ENCODE results near the gene DNAJC5.

Gene DNAJC5

DNA sequence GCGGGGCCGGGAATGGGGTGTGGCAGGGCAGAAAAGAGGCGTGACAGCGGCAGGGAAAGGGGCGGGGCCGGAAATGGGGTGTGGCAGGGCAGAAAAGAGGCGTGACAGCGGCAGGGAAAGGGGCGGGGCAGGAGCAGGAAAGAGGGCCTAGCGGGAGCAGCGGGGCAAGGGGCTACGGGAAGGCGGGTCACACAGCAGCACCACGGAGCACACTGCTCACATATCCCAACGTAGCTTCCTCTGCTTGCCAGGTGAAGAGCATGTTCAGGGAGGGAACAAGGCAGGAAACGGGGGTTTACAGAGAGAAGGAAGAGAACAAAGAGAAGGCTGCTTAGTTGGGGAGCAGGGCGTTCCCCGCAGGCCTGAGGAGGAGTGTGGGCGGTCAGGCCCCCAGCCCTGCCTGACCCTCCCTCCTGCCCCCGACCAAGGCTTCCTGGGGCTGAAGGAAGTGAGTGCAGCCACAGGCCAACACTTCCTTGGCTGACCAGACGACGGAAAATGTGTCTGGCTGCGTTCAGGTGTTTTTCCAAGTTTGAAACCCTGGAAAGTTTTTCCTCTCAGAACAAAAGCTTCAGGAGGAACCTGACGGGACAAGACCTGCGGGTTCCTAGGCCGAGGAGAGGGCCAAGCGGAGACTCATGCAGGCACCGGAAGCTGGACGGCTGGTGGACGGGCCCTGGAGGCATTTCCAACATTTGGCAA is 47.5 kb downstream of the DNAJC5 start:
- DNase-seq = no peak

DNA sequence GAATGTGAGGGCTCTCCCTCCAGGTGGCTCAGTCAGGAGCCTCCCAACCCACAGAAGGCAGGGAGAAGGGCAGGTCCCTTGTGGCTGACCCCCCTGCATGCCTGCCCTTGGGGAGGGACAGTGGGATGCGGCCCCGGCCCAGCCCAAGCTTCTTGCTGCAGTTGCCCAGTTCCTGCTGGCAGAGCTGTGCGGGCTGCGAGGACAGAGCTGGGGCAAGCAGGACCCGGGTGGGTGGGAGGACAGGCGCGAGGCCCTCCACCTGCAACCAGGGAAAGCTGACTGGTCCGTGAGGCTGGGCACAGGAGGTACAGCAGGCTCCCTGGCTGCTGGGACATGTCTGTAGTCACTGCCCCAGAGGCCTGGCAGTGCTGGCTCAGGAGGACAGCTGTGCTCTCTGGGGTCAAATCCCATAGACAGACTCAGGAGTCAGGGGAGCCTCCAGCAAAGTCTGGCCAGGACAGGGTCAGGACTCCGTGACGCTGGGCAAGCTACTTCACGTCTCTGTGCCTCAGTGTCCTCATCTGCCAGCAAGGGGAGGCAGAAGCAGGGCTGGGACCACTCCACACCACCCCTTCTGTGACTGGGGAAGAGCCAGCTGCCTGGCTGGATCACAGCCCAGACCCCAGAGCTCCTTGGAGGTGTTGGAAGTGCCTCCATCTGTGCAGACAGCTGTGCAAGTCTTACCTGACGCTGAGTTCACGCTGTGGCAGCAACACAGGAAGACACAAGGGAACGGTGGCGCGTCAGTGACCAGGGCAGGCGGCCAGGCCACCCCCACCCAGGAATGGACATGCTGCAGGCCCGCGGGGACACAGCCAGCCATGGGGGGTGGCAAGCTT is 48.3 kb downstream of the DNAJC5 start:
- DNase-seq = no peak

DNA sequence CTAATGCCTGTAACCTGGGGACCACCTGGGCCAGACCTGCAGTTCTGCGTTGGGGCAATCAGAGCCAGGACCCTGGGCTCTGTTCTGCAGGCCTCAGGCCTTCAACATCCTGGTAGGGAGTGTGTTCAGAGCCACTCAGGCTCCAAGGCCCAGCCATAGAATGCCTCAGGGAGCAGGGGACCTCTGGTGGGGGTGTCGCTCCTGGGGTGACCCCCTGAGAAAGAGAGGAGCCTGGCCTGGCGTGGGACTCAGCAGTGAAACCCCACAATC is 48.8 kb downstream of the DNAJC5 start:
- DNase-seq = no peak

DNA sequence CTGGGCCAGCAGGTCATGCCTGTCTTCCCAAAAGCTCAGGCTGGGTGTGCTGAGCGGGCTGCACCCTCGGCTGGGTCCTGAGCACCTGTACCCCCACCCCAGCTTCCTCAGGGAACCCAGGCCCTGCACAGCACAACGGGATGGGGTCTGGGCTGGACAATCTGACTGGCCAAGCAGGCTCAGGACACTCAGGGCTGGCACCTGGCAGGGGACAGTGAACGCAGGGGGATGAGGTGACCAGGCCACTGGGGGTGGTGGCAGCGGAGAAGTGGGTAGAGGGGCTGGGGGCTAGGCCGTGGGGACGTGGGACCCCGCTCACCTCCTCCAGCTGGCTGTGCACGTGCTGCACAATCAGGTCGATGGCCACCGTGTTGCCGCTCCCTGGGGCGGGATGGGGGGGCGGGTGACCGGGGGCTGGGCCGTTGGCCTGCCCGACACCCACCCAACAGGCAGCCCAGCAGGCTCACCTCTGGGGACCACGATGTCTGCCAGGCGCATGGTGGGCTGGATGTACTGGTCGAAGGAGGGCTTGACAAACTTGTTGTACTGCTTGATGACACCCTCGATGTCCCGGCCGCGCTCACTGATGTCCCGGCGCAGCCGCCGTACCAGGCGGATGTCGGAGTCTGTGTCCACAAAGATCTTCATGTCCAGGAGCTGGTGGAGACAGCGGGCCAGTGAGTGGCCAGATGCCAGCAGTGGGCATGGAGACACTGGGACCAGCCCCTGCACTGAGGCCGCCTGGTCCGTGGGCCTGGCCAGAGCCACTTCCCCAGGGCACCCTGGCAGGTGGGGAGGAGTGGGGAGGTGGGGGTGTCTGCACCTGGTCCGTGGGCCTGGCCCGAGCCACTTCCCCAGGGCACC is 49.4 kb downstream of the DNAJC5 start:
- DNase-seq = no peak

DNA sequence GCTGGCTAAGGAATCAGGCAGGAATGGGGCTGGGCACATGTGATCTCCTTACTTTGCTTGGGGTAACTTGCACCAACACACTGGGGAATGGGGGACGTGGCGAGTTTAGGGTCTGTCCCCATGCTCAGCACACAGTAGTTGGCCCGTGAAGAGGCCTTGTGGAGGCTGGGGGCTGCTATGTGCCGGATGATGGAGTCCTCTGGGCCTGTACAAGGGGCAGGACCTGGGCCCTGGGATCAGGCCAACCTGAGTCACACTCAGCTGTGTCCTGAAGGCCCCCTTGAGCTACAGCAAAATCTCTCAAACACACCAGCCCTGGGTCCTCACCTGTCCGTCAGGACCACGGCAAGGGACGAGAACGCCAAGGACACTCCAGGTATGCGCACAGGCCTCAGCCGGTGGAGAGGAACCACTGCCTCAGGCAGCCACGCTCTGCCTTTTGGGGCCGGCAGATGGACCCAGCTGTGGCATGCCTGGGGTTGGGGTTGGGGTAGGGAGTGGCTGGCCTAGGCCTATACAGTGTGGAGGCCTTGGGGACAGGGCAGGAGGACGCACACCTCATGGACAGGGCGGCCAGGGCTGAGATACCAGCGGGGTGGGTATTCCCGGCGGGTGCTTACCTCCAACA is 50.2 kb downstream of the DNAJC5 start:
- DNase-seq = no peak

DNA sequence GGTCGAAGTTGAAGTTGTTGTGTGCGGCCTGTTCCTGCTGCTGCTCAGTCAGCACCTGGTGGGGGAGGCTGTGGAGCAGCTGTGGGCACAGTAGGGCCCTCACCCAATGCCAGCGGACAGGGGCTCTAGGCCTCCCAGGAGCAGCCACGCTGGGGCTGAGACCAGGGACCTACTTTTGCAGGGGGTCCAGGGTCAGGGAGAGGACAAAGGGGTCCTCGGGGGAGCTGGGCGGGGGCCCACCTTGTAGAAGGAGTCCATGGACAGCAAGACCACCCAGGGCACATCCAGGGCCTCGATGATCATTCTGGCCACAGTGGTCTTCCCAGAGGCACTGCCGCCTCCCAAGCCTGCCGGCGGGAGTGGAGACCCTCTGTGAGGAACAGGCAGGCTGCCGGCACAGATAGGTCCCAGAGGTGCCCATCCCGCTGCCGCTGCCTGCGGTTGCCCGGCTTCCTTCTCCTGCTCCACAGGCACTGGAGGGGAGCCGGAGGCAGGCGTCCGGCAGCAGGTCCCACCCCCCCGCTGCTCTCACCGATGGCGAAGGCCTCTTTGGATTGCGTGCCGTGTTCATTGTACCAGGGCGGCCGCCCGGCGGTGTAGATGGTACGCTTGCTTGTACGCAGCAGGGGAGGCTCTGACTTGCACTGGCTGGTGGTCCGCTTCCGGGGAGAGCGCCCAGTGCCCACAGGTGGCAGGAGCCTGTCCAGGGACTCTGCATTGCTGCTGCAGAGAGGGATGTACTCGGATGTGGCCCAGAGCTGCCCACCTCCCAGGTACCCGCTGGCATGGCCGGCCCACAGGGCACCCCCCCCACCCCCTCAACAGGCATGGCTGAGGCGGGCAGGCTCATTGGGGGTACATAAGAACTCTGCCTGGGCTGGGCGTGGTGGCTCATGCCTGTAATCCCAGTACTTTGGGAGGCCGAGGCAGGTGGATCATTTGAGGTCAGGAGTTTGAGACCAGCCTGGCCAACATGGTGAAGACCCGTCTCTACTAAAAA is 51.3 kb downstream of the DNAJC5 start:
- DNase-seq = no peak

DNA sequence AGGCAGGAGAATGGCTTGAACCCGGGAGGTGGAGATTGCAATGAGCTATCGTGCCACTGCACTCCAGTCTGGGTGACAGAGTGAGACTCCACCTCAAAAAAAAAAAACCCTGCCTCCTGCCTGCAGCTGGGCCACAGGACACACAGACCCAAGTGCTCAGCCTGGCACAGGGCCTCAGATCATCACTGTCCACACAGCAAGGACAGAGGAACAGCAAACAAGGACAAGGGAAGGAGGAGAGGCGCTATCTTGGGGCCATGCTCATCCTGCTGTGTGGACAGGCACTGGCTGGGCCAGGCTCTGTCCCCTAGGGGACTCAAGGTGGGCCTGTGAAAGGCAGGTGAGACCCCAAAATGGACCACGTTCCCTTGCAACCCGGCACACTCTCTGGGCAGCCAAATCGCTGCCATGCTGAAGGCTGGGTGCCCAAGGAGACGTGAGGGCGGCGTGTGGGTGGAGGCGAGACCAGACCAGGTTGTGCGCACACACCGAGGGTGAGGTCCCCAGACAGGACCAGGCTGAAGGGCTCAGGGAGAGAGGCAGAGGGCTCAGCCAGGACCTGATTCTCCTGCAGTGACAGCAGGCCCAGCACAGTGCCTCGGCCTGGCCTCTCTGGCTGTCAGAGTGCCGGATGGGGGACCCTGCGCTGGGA is 52.2 kb downstream of the DNAJC5 start:
- DNase-seq = no peak

DNA sequence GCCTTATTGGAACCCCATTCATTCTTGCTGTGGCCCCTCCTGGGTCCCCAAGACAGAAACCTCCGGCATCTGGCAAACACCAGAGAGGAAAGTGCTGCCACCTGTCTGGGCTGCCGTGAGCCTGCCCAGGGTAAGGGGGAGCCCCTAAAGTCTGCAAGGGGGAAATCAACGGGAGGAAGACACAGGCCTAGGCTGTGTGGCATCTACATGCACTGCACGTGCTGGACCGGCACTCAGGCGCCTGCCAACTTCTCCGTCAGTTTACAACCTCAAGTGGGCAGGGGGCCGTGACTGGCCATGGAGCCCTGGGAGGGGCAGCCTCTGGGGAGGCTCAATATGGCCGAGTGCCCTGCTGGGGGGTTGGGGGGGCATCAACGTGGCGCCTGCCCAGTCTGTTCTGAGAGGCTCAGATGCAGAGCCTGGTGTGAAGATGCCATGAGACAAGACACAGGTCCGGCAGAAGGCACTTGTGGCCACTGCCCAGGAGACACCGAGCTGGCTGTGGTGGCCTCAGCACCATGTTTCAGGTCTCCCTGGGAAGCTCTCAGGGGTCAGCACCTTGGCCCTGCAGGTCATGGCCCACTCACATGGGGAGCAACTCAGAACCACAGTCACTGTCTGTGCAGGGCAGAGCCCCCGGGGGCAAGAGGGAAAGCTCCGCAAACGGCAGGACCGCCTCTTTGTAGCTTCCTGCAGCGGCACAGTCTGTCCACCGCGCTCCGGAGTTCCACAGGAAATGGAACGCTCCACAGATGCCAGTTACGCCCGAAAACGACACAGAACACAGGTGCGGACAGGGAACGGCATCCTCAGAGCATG is 52.9 kb downstream of the DNAJC5 start:
- DNase-seq = no peak

DNA sequence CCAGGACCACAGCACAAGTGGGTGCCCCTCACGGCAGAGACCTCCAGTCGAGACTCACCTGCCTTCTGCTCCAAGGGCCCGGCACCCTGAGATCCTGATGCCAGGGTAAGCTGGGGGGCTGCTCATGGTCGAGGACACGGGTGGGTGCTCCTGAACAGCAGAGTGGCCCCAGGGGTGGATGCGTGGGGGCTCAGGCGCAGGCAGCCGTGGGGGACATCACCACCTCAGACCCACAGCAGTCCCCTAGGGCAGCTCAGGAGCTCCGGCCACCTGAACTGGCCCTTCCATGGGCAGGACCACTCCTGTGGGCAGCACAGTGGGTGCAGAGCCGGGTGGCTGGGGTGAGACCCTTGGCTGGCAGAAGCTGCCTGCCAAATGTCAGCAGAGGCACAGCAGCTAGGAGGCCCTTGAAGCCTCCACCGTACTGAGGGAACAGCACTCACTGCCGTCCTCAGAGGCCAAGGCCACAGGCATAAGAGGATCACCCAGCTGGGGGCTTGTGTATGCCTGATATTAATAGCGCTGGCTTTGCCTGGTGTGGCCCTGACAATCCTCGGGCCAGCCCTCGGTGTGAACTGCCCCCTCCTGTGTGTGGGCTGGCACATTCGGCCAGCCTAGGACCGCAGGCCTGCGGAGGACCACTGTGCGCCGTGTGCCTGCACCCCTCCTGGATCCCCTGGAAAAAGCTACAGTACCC is 55.9 kb downstream of the DNAJC5 start:
- DNase-seq = no peak

DNA sequence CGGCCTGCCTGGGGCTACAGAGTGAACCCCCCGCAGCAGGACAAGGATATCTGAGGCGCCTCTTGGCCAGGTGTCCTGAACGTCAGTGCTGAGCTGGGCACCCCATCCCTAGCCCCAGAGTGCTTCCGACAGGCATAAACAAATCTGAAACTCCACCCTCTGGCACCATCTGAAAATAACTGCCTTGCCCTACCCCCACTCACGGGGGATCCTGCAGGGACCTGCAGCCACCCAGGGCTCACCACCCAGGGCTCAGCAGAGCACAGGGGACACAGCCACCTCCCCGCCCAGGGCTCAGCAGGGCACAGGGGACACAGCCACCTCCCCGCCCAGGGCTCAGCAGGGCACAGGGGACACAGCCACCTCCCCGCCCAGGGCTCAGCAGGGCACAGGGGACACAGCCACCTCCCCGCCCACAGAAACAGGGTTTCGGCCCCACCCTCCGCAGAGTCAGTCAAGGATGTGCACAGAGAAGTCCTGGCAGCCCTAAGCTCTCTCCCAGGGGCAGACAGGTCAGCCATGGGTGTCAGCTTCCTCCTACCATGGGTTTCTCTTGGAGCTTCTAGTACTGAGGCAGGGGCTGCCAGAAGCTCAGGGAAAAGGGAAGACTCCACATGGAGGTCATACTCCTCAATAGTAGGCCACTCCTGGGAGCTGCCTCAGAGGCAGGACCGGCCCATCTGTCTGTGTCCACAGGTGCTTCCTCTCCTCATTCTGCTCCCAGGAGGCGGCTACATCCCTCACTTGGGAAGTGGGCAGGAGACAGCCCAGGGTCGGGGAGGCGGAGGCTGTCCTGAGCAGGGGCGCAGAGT is 56.7 kb downstream of the DNAJC5 start:
- no peak for DNase-seq

DNA sequence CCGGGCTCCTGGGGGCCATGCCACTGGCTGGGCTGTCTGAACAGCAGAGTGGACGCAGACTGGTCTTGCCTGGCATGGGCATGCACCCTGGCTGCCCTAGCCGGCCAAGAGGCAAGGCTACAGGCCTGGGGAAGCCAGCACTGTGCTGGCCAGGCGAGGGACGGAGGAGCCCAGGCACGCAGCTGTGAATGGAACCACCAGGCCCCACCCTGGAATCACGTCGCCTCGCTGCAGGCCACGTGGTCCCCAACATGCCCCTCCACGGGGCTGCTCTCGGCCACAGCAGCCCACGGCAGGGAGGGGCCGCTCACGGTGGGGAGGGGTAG is 57.2 kb downstream of the DNAJC5 start:
- DNase-seq = no peak

DNA sequence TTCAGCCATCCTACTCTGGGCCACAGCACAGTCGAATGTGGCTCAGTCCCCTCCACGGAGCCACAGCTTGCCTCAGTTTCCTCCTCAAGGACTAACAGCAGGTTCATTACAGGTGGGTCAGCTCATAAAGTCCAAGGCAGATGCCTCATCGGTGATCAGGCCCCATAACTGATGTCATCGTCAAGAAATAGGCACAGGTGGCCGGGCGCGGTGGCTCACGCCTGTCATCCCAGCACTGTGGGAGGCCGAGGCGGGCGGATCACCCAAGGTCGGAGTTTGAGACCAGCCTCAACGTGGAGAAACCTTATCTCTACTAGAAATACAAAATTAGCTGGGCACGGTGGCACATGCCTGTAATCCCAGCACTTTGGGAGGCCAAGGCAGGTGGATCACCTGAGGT is 57.8 kb downstream of the DNAJC5 start:
- DNase-seq = no peak

DNA sequence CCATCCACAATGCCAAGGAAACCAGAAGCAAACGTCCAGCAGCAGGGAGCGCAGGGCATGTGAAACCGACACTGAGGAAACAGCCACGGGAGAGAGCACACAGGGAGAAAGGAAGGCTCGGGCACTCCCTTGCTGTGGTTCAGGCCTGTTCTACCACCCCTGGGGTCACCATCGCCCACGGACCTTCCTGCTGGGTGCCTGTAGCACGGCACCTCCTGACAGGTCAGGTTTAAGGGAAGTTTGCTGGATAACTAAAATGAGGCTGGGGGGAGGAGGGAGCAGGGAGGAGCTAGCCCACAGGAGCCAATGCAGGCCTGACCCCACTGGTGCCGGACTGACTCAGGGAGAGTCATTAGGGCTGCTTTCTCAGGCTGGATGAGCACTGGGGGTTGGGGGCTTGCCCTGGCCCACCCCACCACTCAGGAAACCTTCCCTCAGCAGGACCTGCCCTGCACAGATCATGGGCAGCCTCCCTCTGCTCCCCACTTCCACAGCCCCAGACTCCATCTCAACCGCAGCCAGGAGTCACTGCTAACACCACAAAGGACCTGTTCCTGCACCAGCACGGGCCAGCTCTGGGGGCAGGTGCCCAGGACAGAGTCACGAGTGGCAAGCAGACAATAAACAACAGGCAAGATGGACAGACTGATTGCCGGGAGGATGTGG is 59.0 kb downstream of the DNAJC5 start:
- DNase-seq = no peak

DNA sequence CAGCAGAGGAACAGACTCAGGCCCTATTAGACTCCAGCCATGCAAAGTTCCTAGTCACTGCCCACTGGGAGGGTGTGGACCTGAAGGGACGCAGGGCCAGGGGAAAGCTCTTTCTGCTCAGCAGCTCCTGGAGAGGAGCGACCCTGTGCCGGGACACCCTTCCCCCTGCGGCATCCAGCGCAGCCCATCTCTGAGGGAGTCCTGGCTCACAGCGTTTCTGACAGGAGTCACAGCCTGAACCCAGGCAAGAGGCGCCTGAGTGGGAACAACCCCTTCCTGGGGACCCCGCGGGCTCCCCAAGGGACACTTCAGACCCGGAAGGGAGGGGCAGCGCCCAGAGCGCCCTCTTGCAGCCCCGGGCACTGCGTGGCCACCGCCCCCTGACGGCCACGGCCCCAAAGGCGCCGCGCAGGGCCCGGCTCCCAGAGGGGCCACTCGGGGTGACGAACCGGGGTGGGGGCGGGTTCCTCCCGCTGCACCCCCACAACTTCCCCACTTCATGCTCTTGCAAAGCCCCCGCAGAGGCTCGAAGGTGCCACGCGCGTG is 60.4 kb downstream of the DNAJC5 start:
- peak; percentile 48 for DNase-seq

DNA sequence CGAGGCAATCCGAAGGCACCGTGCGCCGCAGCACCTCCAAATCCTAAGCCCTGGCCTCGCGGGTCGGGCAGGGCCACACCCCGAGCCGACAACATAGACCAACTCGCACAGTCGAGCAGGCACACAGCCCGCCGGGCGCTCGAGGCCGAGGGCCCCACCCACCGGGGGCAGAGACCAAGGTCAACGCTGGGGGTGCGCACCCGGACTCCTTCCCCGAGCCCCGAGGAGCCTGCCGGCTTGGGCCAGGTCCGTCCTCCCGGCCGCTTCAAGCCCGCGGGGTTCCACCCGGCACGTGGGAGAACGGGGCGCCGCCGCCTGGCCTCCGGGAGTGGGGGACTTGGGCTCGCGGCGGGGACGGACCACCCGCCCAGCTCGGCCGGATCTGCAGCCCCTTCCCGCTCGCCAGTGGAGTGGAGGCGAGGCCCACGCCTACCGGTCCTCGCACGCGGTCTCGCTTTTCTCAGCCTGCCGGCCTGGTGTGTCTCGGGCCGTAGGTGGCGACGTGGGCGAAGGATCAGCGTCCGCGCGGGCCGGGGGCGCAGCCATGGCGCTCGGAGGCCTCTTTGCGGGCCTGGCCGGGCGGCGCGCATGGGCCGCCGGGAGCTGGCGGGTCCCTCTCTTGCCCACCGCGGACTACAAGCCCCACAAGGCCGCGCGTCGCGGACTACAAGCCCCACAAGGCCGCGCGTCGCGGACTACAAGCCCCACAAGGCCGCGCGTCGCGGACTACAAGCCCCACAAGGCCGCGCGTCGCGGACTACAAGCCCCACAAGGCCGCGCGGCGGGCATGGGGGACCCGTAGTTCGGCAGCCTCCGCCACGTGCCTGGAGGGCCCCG is 61.1 kb downstream of the DNAJC5 start, which contains the start of gene UCKL1:
TSS of gene UCKL1 (minus strand) at position 590 of the 837 bp plus-strand sequence. CDS start at position 546, 44 bp downstream.
- DNase-seq = peak; percentile 86

DNA sequence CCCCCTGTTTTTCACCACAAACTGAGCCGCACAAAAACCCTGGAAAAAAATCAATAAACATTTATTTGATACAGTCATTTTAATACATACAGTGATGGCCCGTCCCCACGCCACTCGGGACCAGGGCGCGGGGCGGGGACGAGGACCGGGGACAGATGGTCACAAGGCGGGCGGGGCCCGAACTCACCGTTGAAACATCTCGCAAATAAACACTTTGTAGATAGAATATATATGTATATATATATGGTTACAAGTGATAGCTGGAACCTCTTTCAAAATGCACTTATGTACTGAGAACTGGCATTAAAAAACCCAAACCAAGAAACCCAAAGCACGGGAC is 61.7 kb downstream of the DNAJC5 start:
- DNase-seq = no peak

DNA sequence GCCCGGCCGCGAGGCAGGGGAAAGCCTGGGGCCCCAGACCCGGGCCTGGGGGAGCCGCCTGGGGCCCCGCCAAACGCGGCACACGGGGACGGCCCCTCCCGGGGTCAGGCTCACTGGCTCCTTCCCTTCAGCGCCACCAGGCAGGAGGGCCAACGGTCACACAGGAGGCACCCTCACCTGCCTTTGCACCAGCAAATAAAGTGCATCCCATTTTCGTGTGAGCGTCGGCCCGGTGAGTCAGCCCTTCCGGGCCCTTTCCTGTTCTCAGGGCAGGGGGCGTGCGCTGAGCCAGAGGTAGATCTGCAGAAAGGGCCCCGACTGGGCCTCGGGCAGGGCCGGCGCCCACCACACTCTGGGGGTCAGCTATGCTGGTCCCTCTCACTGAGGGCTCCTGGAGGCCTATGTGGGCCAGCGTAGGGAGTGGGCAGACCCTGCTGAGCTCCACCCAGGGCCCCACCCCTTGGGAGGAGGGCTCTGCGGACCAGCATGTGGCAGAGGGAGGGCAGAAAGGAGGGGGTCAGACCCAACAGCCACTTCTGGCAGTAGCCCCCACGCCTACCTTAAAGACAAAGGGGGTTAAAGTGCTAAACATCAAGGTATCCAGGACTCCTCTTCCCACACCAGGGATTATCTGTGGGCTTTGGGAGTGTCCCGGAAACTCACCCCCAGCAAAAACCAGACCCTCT is 62.2 kb downstream of the DNAJC5 start:
- peak; percentile 56 for DNase-seq

Measured in EL (cell line).